Osteoblast (primary cell): ENCODE measurements around the gene EDIL3. TPM values are rescaled to one million over a fixed set of nuclear protein-coding genes. Genes with fewer than 3 reads are reported as not detected.
"Not testable (repeated sequence)": the region's sequence is repeated elsewhere in the genome, so short reads cannot be mapped to it uniquely, and the experiment has no call there.

Experiments
- DNase-seq: peaks from one replicate; pipeline ENCODE4 v3.0.0; 2011; ENCODE audit warnings: low spot score, mixed read lengths; ENCODE audit not compliant: insufficient read length; ENCODE audit errors: missing footprints
- H2AFZ ChIP-seq: 2 replicates; pipeline ENCODE4 v1.6.0; 2011; ENCODE audit warnings: mild to moderate bottlenecking, low read length
- H3K27ac ChIP-seq: 2 replicates; pipeline ENCODE4 v1.5.1; 2011; ENCODE audit warnings: mild to moderate bottlenecking, low read depth, low read length, moderate library complexity
- H3K27me3 ChIP-seq: 2 replicates; pipeline ENCODE4 v1.6.0; 2012; ENCODE audit warnings: mild to moderate bottlenecking, control low read depth, inconsistent platforms, low read length, moderate library complexity; ENCODE audit not compliant: insufficient read depth
- H3K36me3 ChIP-seq: 2 replicates; pipeline ENCODE4 v1.5.1; 2011; ENCODE audit warnings: mild to moderate bottlenecking, low read length, control low read depth, moderate library complexity; ENCODE audit not compliant: insufficient read depth
- H3K4me1 ChIP-seq: 2 replicates; pipeline ENCODE4 v1.5.1; 2011; ENCODE audit warnings: mild to moderate bottlenecking, low read length, control low read depth, moderate library complexity; ENCODE audit not compliant: insufficient read depth
- H3K4me2 ChIP-seq: 2 replicates; pipeline ENCODE4 v1.6.0; 2011; ENCODE audit warnings: mild to moderate bottlenecking, low read length; ENCODE audit not compliant: insufficient read depth
- H3K4me3 ChIP-seq: fragments of 200-600 bp; sonication (generic); 3 replicates; pipeline ENCODE4 v1.5.1; 2012; ENCODE audit warnings: mild to moderate bottlenecking, low read length, inconsistent platforms; ENCODE audit not compliant: insufficient read depth
- H3K79me2 ChIP-seq: 2 replicates; pipeline ENCODE4 v1.6.0; 2012; ENCODE audit warnings: mild to moderate bottlenecking, low read length, control low read depth, inconsistent platforms; ENCODE audit not compliant: insufficient read depth
- H3K9me3 ChIP-seq: 2 replicates; pipeline ENCODE4 v1.5.1; 2011; ENCODE audit warnings: low read depth, low read length, control low read depth
- H4K20me1 ChIP-seq: 2 replicates; pipeline ENCODE4 v1.6.0; 2012; ENCODE audit warnings: mild to moderate bottlenecking, low read length, control low read depth; ENCODE audit not compliant: insufficient read depth
- total RNA-seq: library from RNA; depleted of rRNA; stranded (reverse); fragments of >200 nt; gene quantifications from 2 replicates; pipeline ENCODE4 v1.2.3, GENCODE V29; 2012
- TF ChIP-seq, protein P1 (sequence below): IDR thresholded peaks from 2 replicates; pipeline ENCODE4 v1.5.1; 2011; ENCODE audit warnings: mild to moderate bottlenecking, low read depth, low read length, moderate library complexity; ENCODE audit errors: extremely low read depth

Gene EDIL3
- total RNA-seq, 1 donor, result 366 TPM

DNA sequence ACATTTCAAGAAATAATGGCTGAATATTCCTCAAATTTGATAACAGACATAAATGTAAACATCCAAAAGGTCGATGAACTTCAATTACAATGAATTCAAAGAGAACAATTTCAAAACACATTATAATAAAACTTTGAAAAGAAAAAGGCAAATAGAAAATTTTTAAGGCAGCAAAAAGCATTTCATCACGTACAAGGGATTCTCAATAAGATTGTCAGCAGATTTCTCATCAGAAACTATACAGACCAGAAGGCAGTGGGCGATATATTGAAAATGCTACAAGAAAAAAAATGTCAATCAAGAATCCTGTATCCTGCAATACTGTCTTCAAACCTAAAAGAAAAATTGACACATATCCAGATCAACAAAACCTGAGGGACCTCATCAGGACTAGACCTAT, 62.0 kb downstream of the EDIL3 start:
- Histone ChIP-seq H3K27ac (no peak overlapping the region), H3K27me3 (no peaks in the 10 kb centered on the region), H3K9me3 (no peaks in the 10 kb centered on the region), H3K36me3 (peaks cover 5% of the 10 kb centered on the region), H3K4me2 (no peak overlapping the region), H2AFZ (no peak overlapping the region), H3K4me1 (no peaks in the 10 kb centered on the region), H3K79me2 (peaks cover 56% of the 10 kb centered on the region), H3K4me3 (no peak overlapping the region), H4K20me1 (peaks cover 3% of the 10 kb centered on the region)
- TF ChIP-seq, protein P1, sequence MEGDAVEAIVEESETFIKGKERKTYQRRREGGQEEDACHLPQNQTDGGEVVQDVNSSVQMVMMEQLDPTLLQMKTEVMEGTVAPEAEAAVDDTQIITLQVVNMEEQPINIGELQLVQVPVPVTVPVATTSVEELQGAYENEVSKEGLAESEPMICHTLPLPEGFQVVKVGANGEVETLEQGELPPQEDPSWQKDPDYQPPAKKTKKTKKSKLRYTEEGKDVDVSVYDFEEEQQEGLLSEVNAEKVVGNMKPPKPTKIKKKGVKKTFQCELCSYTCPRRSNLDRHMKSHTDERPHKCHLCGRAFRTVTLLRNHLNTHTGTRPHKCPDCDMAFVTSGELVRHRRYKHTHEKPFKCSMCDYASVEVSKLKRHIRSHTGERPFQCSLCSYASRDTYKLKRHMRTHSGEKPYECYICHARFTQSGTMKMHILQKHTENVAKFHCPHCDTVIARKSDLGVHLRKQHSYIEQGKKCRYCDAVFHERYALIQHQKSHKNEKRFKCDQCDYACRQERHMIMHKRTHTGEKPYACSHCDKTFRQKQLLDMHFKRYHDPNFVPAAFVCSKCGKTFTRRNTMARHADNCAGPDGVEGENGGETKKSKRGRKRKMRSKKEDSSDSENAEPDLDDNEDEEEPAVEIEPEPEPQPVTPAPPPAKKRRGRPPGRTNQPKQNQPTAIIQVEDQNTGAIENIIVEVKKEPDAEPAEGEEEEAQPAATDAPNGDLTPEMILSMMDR, result no peak
- DNase-seq, result no peak

DNA sequence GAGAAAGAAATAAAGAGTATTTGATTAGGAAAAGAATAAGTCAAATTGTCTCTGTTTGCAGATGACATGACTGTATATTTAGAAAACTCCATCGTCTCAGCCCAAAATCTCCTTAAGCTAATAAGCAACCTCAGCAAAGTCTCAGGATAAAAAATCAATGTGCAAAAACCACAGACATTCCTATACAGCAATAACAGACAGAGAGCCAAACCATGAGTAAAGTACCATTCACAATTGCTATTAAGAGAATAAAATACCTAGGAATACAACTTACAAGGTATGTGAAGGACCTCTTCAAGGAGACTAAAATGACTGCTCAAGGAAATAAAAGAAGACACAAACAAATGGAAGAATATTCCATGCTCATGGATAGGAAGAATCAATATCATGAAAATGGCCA, 66.9 kb downstream of the EDIL3 start:
- H3K36me3 ChIP-seq, H3K4me2 ChIP-seq: not testable (repeated sequence)

DNA sequence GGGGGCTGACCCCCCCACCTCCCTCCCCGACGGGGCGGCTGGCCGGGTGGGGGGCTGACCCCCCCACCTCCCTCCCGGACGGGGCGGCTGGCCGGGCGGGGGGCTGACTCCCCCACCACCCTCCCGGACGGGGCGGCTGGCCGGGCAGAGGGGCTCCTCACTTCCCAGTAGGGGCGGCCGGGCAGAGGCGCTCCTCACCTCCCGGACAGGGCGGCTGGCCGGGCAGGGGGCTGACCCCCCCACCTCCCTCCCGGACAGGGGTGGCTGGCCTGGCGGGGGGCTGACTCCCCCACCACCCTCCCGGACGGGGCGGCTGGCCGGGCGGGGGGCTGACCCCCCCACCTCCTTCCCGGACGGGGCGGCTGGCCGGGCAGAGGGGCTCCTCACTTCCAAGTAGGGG, 72.4 kb downstream of the EDIL3 start:
- not testable (repeated sequence) for H3K27ac ChIP-seq, H3K36me3 ChIP-seq, H2AFZ ChIP-seq, H3K4me1 ChIP-seq, H3K9me3 ChIP-seq, H4K20me1 ChIP-seq, DNase-seq, H3K4me2 ChIP-seq, H3K4me3 ChIP-seq, H3K27me3 ChIP-seq
- peaks cover 53% of the 10 kb centered on the region for H3K79me2 ChIP-seq

More for the DNA sequence above, 66.9 kb downstream of the EDIL3 start:
- not testable (repeated sequence) for H3K4me3 ChIP-seq, H2AFZ ChIP-seq, H4K20me1 ChIP-seq, H3K9me3 ChIP-seq, DNase-seq, H3K27ac ChIP-seq, H3K27me3 ChIP-seq, H3K4me1 ChIP-seq
- H3K79me2 ChIP-seq, result peaks cover 72% of the 10 kb centered on the region

DNA sequence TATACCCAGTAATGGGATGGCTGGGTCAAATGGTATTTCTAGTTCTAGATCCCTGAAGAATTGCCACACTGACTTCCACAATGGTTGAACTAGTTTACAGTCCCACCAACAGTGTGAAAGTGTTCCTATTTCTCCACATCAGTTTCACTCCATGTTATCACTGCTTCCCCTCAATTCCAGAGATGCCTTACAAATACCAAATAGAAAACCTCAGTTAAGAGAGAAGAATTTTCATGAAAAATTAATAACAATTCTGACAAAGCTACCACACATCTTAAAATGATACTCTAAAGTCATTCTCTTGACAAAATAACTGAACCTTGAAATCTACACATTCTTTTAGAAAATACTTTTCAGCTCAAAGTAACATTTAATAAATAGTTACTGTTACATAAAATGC, 74.8 kb downstream of the EDIL3 start:
- not testable (repeated sequence) for H3K4me3 ChIP-seq, H3K9me3 ChIP-seq, DNase-seq, H3K27ac ChIP-seq, H3K36me3 ChIP-seq, H4K20me1 ChIP-seq, H2AFZ ChIP-seq, H3K27me3 ChIP-seq, H3K4me2 ChIP-seq
- Histone ChIP-seq H3K4me1 (peaks cover 12% of the 10 kb centered on the region), H3K79me2 (peaks cover 53% of the 10 kb centered on the region)

DNA sequence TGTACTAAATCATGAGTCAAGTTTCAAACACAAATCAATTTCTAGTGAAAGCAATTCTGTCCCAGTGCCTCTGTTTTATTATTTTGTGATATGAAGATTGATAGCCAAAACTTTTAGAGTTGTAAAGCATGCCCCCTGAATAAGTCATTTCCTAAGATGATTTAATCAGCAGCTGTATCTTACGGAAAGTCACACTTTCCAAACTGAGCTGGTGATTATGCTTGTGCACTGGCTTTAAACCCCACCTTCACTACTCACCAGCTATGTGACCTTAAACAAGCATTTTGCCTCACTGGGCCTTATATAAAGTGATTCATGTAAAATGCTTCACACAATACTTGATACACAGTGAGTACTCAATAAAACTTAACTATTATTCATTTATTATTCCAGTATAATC, 78.1 kb downstream of the EDIL3 start:
- H3K27ac ChIP-seq, result no peak overlapping the region
- H3K27me3 ChIP-seq, result no peaks in the 10 kb centered on the region
- DNase-seq, result no peak
- H3K4me1 ChIP-seq, result peaks cover 21% of the 10 kb centered on the region
- H3K4me2 ChIP-seq, result no peak overlapping the region
- H4K20me1 ChIP-seq, result no peaks in the 10 kb centered on the region
- TF ChIP-seq, protein P1, result no peak
- no peak overlapping the region for H2AFZ ChIP-seq
- H3K79me2 ChIP-seq, result peaks cover 49% of the 10 kb centered on the region
- H3K36me3 ChIP-seq, result no peaks in the 10 kb centered on the region
- no peak overlapping the region for H3K4me3 ChIP-seq
- no peaks in the 10 kb centered on the region for H3K9me3 ChIP-seq
